Thyroid gland (tissue), 4 donors: ENCODE measurements around the gene MRPS6.

Experiments used
- CTCF ChIP-seq, 6 experiments: fragments of 200-600 bp in 3 of 6; fragments of 450-650 bp in 3 of 6; sonication (generic) in 3 of 6; IDR thresholded peaks; one replicate each; pipeline ENCODE4 v1.5.1; 2016 to 2019; ENCODE audit warnings: antibody characterized with exemption in 6 of 6, mild to moderate bottlenecking in 2 of 6, inconsistent platforms in 1 of 6, moderate library complexity in 1 of 6
- POLR2A ChIP-seq, 2 donors: fragments of 450-650 bp; IDR thresholded peaks; one replicate each; pipeline ENCODE4 v1.6.1; 2017; ENCODE audit warnings: antibody characterized with exemption in 2 of 2, mild to moderate bottlenecking in 2 of 2, moderate library complexity in 1 of 2

- TF ChIP-seq CTCF (IDR thresholded peaks at IDR 0.05) (no peak), POLR2A (IDR thresholded peaks at IDR 0.05) (no peak)
These were observed 27.4 kb downstream of the MRPS6 start for GRCh38 chr21:34100790-34101189.
